ENCODE data around the gene TGFBR3.

The TGFBR3 gene

DNA sequence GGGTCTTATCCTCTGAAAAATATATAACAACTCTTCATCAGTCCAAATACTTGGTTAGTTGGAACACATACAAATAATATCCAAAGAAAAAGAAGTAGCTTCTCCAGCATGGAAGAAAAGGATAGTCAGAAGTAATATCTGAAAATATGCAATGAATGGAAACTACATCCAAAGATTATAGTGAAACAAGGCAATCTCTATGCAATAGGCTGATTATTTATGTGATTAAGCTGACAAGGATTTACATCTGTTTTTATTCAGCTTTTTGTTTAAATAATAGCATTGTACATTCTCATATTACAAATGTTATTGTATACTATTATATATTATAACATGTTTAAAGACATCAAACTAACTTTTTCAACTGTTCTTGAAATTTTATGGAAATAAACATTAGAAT, 15.3 kb upstream of the TGFBR3 start:
- Histone ChIP-seq H3F3A (ENCODE audit: insufficient read depth, low read length) (no peaks in the 10 kb centered on the region), H3K79me2 (ENCODE audit: insufficient read depth, low read length) (no peaks in the 10 kb centered on the region), H3K27ac (ENCODE audit: low read depth, low read length, poor library complexity, severe bottlenecking) (no peak overlapping the region), H3K4me2 (ENCODE audit: low read length) (no peak overlapping the region), H3K9ac (ENCODE audit: low read length) (no peak overlapping the region), H3K36me3 (ENCODE audit: insufficient read depth, low read length) (no peaks in the 10 kb centered on the region), H3K4me1 (ENCODE audit: insufficient read depth, low read length, severe bottlenecking) (no peaks in the 10 kb centered on the region), H3K9me2 (ENCODE audit: low read depth, low read length) (no peaks in the 10 kb centered on the region), H4K20me1 (ENCODE audit: insufficient read depth, low read length) (no peaks in the 10 kb centered on the region), H2AFZ (ENCODE audit: low read length) (no peak overlapping the region), H3K4me3 (ENCODE audit: low read depth, low read length, poor library complexity, severe bottlenecking) (no peak overlapping the region), H3K27me3 (ENCODE audit: insufficient read depth, low read length) (no peaks in the 10 kb centered on the region), H3K9me3 (ENCODE audit: low read length) (no peaks in the 10 kb centered on the region)
- TF ChIP-seq, protein P1, sequence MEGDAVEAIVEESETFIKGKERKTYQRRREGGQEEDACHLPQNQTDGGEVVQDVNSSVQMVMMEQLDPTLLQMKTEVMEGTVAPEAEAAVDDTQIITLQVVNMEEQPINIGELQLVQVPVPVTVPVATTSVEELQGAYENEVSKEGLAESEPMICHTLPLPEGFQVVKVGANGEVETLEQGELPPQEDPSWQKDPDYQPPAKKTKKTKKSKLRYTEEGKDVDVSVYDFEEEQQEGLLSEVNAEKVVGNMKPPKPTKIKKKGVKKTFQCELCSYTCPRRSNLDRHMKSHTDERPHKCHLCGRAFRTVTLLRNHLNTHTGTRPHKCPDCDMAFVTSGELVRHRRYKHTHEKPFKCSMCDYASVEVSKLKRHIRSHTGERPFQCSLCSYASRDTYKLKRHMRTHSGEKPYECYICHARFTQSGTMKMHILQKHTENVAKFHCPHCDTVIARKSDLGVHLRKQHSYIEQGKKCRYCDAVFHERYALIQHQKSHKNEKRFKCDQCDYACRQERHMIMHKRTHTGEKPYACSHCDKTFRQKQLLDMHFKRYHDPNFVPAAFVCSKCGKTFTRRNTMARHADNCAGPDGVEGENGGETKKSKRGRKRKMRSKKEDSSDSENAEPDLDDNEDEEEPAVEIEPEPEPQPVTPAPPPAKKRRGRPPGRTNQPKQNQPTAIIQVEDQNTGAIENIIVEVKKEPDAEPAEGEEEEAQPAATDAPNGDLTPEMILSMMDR (IDR thresholded peaks at IDR 0.05; ENCODE audit: low read length) = no peak
- no peak for TF ChIP-seq EZH2 (IDR thresholded peaks at IDR 0.05; ENCODE audit: borderline replicate concordance, low read length)

DNA sequence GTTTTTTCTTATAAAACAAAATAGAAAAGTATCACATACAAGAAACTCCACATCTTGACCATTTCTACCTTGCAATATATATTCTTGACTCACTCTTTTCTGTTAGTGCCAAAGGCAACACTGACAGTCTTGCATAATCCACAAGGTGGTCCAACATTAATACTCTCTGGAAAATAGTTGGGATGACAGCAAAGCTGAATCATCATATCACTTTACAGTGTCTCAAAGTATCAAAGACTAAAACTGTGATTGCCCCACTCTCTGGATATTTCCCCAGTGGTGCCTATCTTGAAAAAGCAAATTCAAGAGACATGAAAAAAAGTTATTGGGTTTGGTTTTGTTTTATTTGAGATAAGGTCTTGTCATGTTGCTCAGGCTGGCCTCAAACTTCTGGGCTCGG, 14.6 kb upstream of the TGFBR3 start:
- no peaks in the 10 kb centered on the region for H3F3A ChIP-seq (ENCODE audit: insufficient read depth, low read length)
- H3K79me2 ChIP-seq (ENCODE audit: insufficient read depth, low read length) = no peaks in the 10 kb centered on the region
- H4K20me1 ChIP-seq (ENCODE audit: insufficient read depth, low read length) = no peaks in the 10 kb centered on the region
- H3K4me1 ChIP-seq (ENCODE audit: insufficient read depth, low read length, severe bottlenecking) = no peaks in the 10 kb centered on the region
- H3K4me2 ChIP-seq (ENCODE audit: low read length) = no peak overlapping the region
- no peaks in the 10 kb centered on the region for H3K9me2 ChIP-seq (ENCODE audit: low read depth, low read length)
- no peak overlapping the region for H3K4me3 ChIP-seq (ENCODE audit: low read depth, low read length, poor library complexity, severe bottlenecking)
- no peak overlapping the region for H2AFZ ChIP-seq (ENCODE audit: low read length)
- no peaks in the 10 kb centered on the region for H3K27me3 ChIP-seq (ENCODE audit: insufficient read depth, low read length)
- TF ChIP-seq EZH2 (IDR thresholded peaks at IDR 0.05; ENCODE audit: borderline replicate concordance, low read length) = no peak
- TF ChIP-seq, protein P1 (IDR thresholded peaks at IDR 0.05; ENCODE audit: low read length) = no peak
- no peak overlapping the region for H3K27ac ChIP-seq (ENCODE audit: low read depth, low read length, poor library complexity, severe bottlenecking)
- no peaks in the 10 kb centered on the region for H3K9me3 ChIP-seq (ENCODE audit: low read length)
- no peaks in the 10 kb centered on the region for H3K36me3 ChIP-seq (ENCODE audit: insufficient read depth, low read length)
- no peak overlapping the region for H3K9ac ChIP-seq (ENCODE audit: low read length)

DNA sequence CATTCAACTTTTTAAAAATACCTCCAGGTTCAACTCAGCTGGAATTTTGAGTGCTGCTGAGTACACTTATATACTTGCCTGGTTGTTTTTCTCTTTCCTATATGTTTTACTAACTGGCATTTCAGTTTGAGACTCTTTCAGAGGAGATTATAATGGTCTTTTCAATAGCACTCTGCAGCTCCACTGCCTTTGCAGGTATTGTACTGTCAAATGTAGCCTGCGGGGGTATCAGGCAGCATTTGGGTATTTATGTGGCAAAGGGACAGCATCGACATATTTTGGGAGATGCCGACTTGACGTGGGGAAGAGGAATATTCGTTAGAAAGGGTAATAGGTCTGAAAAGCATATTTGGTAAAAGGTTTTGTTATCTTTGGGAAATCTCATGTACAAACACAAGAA, 11.1 kb upstream of the TGFBR3 start:
- Histone ChIP-seq H3K4me2 (ENCODE audit: low read length) (no peak overlapping the region), H2AFZ (ENCODE audit: low read length) (no peak overlapping the region), H3K9ac (ENCODE audit: low read length) (no peak overlapping the region), H3K36me3 (ENCODE audit: insufficient read depth, low read length) (no peaks in the 10 kb centered on the region), H3K9me2 (ENCODE audit: low read depth, low read length) (no peaks in the 10 kb centered on the region), H3K4me3 (ENCODE audit: low read depth, low read length, poor library complexity, severe bottlenecking) (no peak overlapping the region), H3K4me1 (ENCODE audit: insufficient read depth, low read length, severe bottlenecking) (no peaks in the 10 kb centered on the region), H3K9me3 (ENCODE audit: low read length) (no peaks in the 10 kb centered on the region), H3F3A (ENCODE audit: insufficient read depth, low read length) (no peaks in the 10 kb centered on the region), H3K27me3 (ENCODE audit: insufficient read depth, low read length) (no peaks in the 10 kb centered on the region), H3K79me2 (ENCODE audit: insufficient read depth, low read length) (no peaks in the 10 kb centered on the region), H4K20me1 (ENCODE audit: insufficient read depth, low read length) (no peaks in the 10 kb centered on the region), H3K27ac (ENCODE audit: low read depth, low read length, poor library complexity, severe bottlenecking) (no peak overlapping the region)
- TF ChIP-seq, protein P1 (IDR thresholded peaks at IDR 0.05; ENCODE audit: low read length) = no peak
